Liver (tissue), 3 donors: ENCODE results near the gene NEK10.

Experiments used
- JUND ChIP-seq, 2 donors: IDR thresholded peaks; 2 replicates each; pipeline ENCODE4 v1.6.1; 2016; ENCODE audit warnings: antibody characterized with exemption in 2 of 2
- TF ChIP-seq, protein P1 (sequence below): fragments of 150-350 bp; IDR thresholded peaks from 2 replicates; pipeline ENCODE4 v1.5.1; 2017; ENCODE audit warnings: improper control_type of control experiment, low read depth, low read length; ENCODE audit not compliant: missing input control
- TF ChIP-seq, protein P2 (sequence below): IDR thresholded peaks from 2 replicates; pipeline ENCODE4 v1.6.1; 2016; ENCODE audit warnings: antibody characterized with exemption
- donor health status: healthy.
- donor health status: healthy.

DNA sequence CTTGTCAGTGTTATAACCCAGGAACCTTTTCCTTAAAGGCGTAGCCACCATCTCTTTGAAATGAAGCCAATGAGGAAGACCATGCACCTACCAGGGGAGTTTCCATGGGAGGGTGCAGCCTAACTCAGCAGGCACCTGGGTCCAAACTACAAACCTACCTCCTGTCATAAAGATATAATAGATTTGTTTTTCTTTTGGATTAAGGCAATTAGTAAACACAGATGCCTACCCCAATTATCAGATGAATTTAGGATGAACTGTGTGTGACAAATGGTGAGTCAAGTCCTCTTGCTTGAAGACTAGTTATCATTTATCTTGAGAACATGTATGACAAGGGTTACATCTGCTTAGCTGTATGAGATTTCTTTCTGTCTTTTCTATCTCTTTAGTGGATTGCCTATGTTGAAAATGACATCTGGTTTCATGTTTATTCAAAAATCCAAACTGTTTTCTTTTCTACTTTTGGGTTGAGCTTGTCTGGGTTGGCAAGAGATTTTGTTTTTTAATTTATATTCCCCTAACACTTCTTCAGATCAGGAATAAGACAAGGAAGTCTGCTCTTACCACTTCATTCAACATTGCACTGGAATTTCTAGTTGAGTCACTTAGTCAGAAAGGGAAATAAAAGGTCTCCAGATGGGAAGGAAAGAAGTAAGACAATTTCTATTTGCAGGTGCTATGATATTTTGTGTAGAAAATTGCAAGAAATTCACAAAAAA, 149.9 kb downstream of the NEK10 start:
- TF ChIP-seq, protein P1, sequence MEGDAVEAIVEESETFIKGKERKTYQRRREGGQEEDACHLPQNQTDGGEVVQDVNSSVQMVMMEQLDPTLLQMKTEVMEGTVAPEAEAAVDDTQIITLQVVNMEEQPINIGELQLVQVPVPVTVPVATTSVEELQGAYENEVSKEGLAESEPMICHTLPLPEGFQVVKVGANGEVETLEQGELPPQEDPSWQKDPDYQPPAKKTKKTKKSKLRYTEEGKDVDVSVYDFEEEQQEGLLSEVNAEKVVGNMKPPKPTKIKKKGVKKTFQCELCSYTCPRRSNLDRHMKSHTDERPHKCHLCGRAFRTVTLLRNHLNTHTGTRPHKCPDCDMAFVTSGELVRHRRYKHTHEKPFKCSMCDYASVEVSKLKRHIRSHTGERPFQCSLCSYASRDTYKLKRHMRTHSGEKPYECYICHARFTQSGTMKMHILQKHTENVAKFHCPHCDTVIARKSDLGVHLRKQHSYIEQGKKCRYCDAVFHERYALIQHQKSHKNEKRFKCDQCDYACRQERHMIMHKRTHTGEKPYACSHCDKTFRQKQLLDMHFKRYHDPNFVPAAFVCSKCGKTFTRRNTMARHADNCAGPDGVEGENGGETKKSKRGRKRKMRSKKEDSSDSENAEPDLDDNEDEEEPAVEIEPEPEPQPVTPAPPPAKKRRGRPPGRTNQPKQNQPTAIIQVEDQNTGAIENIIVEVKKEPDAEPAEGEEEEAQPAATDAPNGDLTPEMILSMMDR: no peak
- no peak for TF ChIP-seq JUND (IDR thresholded peaks at IDR 0.05)
- TF ChIP-seq, protein P2, sequence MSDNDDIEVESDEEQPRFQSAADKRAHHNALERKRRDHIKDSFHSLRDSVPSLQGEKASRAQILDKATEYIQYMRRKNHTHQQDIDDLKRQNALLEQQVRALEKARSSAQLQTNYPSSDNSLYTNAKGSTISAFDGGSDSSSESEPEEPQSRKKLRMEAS: no peak
